ENCODE results near the gene GABRP.
"Not testable (repeated sequence)": the region's sequence is repeated elsewhere in the genome, so short reads cannot be mapped to it uniquely, and the experiment has no call there.

The GABRP gene

GRCh38 chr5:170783498-170784247, at the start of gene GABRP:
Gene GABRP (plus strand): TSS chr5:170783725. CDS start chr5:170788616, 4,891 bp downstream.
- no peak for DNase-seq

GRCh38 chr5:170736966-170737365, 46.6 kb upstream of the GABRP start:
- DNase-seq, result no peak

GRCh38 chr5:170737591-170737990, 45.9 kb upstream of the GABRP start:
- DNase-seq, result no peak

GRCh38 chr5:170738840-170739239, 44.7 kb upstream of the GABRP start:
- no peak for DNase-seq

GRCh38 chr5:170739446-170739845, 44.1 kb upstream of the GABRP start:
- no peak for DNase-seq

- DNase-seq, result no peak
Observed at GRCh38 chr5:170740551-170741205, 42.8 kb upstream of the GABRP start.

- DNase-seq, result no peak
Observed at GRCh38 chr5:170741801-170742200, 41.7 kb upstream of the GABRP start.

GRCh38 chr5:170743876-170744212, 39.7 kb upstream of the GABRP start:
- DNase-seq, result no peak

GRCh38 chr5:170745481-170746071, 37.9 kb upstream of the GABRP start:
- DNase-seq, result no peak

GRCh38 chr5:170746075-170746960, 37.2 kb upstream of the GABRP start:
- no peak for DNase-seq

- DNase-seq, result no peak
Observed at GRCh38 chr5:170746961-170747340, 36.6 kb upstream of the GABRP start.

- no peak for DNase-seq
Observed at GRCh38 chr5:170747357-170747756, 36.2 kb upstream of the GABRP start.

- no peak for DNase-seq
Observed at GRCh38 chr5:170747851-170748250, 35.7 kb upstream of the GABRP start.

- DNase-seq, result no peak
Observed at GRCh38 chr5:170748951-170749471, 34.5 kb upstream of the GABRP start.

GRCh38 chr5:170749911-170750431, 33.6 kb upstream of the GABRP start:
- DNase-seq, result no peak

- DNase-seq, result no peak
Observed at GRCh38 chr5:170750791-170751190, 32.7 kb upstream of the GABRP start.

GRCh38 chr5:170751631-170752030, 31.9 kb upstream of the GABRP start:
- no peak for DNase-seq

- no peak for DNase-seq
Observed at GRCh38 chr5:170752257-170753215, 31.0 kb upstream of the GABRP start.

- DNase-seq, result no peak
Observed at GRCh38 chr5:170753311-170753710, 30.2 kb upstream of the GABRP start.

GRCh38 chr5:170754508-170754907, 29.0 kb upstream of the GABRP start:
- not testable (repeated sequence) for DNase-seq

- DNase-seq, result no peak
Observed at GRCh38 chr5:170755679-170756456, 27.7 kb upstream of the GABRP start.
